Gastrocnemius medialis (tissue), 4 donors: Measurements from ENCODE around the gene CEMP1.

ENCODE experiments used
- CTCF ChIP-seq, 5 experiments: fragments of 450-650 bp in 3 of 5; fragments of 200-600 bp in 2 of 5; sonication (generic) in 2 of 5; IDR thresholded peaks in 4 of 5; conservative IDR thresholded peaks in 1 of 5; 1 replicate in 4 of 5; 2 replicates in 1 of 5; pipeline ENCODE4 v1.5.1; 2016 to 2019; ENCODE audit warnings: antibody characterized with exemption in 5 of 5, mild to moderate bottlenecking in 3 of 5, moderate library complexity in 3 of 5
- POLR2A ChIP-seq, 2 donors: fragments of 450-650 bp; IDR thresholded peaks; one replicate each; pipeline ENCODE4 v1.6.1; 2017; ENCODE audit warnings: antibody characterized with exemption in 2 of 2, mild to moderate bottlenecking in 2 of 2, moderate library complexity in 2 of 2

- TF ChIP-seq POLR2A (IDR thresholded peaks at IDR 0.05), result no peak
- TF ChIP-seq CTCF (IDR thresholded peaks at IDR 0.05 in 4 of 5, conservative IDR thresholded peaks at IDR 0.05 in 1 of 5), result no peak
Observed at GRCh38 chr16:2527071-2527783, 4.0 kb downstream of the CEMP1 start.
